PC-9 (cell line): ENCODE measurements around the gene SCP2.

Experiments
- CTCF ChIP-seq: fragments of 200-600 bp; sonication (generic); conservative IDR thresholded peaks from 2 replicates; pipeline ENCODE4 v1.6.1; 2017; ENCODE audit warnings: mixed run types, antibody characterized with exemption, mild to moderate bottlenecking, moderate library complexity
- EZH2 ChIP-seq: fragments of 200-600 bp; sonication (generic); IDR thresholded peaks from 2 replicates; pipeline ENCODE4 v1.8.0; 2017; ENCODE audit warnings: antibody characterized with exemption, low read depth

DNA sequence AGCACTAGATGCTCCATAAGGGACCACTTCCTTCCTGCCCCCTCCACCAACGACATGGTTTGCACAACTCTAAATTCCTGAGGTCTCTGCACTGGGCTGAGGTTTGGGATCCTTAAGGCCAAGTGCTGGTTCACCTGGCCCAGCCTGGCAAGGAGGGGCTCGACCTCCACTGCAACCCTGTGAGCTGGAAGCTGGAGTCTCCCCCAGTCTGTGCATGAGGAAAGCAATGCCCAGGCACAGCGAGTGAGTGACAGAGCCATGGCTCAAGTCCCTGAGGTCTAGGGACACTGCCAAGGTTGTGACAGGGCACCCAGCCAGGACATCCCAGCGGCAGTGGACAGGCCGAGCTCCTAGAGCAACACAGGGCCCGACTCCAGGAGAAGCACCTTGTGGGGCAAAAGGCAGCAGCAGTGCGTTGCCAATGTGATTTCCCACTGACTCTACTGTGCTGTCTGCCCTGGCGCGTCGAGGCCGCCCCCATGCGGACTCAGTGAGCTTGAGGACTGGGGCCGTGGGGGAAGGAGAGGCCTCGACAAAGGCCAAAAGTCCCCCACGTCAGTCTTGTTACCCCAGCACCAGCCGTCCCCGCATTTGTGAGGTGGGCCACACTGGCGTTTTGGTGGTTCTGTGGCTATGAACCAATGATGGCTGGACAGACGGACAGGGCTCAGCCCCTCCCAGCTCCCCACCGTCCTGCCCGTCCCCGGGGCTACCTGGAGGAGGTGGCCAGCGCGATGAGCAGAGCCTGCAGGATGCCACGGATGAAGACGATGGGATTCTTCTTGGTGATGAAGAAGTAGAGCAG, 165.0 kb downstream of the SCP2 start:
- TF ChIP-seq EZH2 (no peak), CTCF (no peak)
